Peyer's patch (tissue), 4 donors: ENCODE results near the gene NNT. TPM values are rescaled to one million over a fixed set of nuclear protein-coding genes. Genes with fewer than 3 reads are reported as not detected.

Experiments
- DNase-seq, 3 donors: peaks; one replicate each; pipeline ENCODE4 v3.0.0-alpha.2; 2017 to 2019
- H3K27ac ChIP-seq, 4 donors: fragments of 200-600 bp; sonication (generic); one replicate each; pipeline ENCODE4 v1.5.1; 2016 to 2019
- H3K27me3 ChIP-seq, 2 donors: fragments of 200-600 bp; sonication (generic); one replicate each; pipeline ENCODE4 v1.5.1; 2019
- H3K36me3 ChIP-seq, 3 donors: fragments of 200-600 bp; sonication (generic); one replicate each; pipeline ENCODE4 v1.5.1; 2016 to 2019
- H3K4me1 ChIP-seq, 4 donors: fragments of 200-600 bp; sonication (generic); one replicate each; pipeline ENCODE4 v1.5.1; 2016 to 2019
- H3K4me3 ChIP-seq, 4 donors: fragments of 200-600 bp; sonication (generic); 1 replicate in 3 of 4; 2 replicates in 1 of 4; pipeline ENCODE4 v1.5.1; 2016 to 2019; ENCODE audit warnings: mild to moderate bottlenecking in 1 of 4
- H3K9me3 ChIP-seq, 4 donors: fragments of 200-600 bp; sonication (generic); one replicate each; pipeline ENCODE4 v1.5.1; 2016 to 2019; ENCODE audit warnings: mild to moderate bottlenecking in 1 of 4
- CTCF ChIP-seq, 6 experiments: fragments of 450-650 bp in 4 of 6; fragments of 200-600 bp in 2 of 6; sonication (generic) in 1 of 6; IDR thresholded peaks; one replicate each; pipeline ENCODE4 v1.5.1; 2017 to 2019; ENCODE audit warnings: antibody characterized with exemption in 6 of 6, mild to moderate bottlenecking in 3 of 6, moderate library complexity in 1 of 6
- POLR2A ChIP-seq, 2 donors: fragments of 450-650 bp; IDR thresholded peaks; one replicate each; pipeline ENCODE4 v1.5.1; 2017; ENCODE audit warnings: antibody characterized with exemption in 2 of 2, mild to moderate bottlenecking in 2 of 2, moderate library complexity in 2 of 2
- total RNA-seq, 4 donors: library from RNA; depleted of rRNA; stranded (reverse); fragments of >200 nt; gene quantifications; one replicate each; pipeline ENCODE4 v1.1.0, GENCODE V29; 2016

NNT gene
- total RNA-seq, 4 donors from 2014 or later: 30.5 to 59.7 (median 44.5) TPM

- Histone ChIP-seq H3K4me3 (no peak overlapping the region), H3K36me3 (peaks cover 0 to 22% (median 0%) of the 10 kb centered on the region in 3 donors), H3K27ac (no peak overlapping the region), H3K4me1 (no peaks in the 10 kb centered on the region), H3K9me3 (no peaks in the 10 kb centered on the region), H3K27me3 (no peaks in the 10 kb centered on the region)
- DNase-seq: no peak
- TF ChIP-seq CTCF (IDR thresholded peaks at IDR 0.05): no peak
- TF ChIP-seq POLR2A (IDR thresholded peaks at IDR 0.05): no peak
These were observed 71.6 kb downstream of the NNT start for GRCh38 chr5:43674536-43674935.

DNA sequence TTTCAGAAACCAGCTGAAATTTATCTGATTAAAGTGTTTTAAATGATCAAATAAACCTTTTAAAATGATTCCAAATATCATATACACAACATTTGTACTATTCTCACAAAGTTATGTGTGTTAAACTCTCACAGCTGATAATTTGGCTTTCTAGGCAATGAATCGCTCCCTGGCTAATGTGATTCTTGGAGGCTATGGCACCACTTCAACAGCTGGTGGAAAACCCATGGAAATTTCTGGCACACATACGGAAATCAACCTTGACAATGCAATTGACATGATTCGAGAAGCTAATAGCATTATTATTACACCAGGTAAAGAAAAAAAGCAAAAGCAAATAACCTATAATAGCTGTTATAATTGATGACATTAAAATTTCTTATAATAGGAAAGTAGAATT lies 72.4 kb downstream of the NNT start:
- peaks cover 0 to 22% (median 0%) of the 10 kb centered on the region in 3 donors for H3K36me3 ChIP-seq
- no peaks in the 10 kb centered on the region for H3K9me3 ChIP-seq
- TF ChIP-seq CTCF (IDR thresholded peaks at IDR 0.05) (no peak), POLR2A (IDR thresholded peaks at IDR 0.05) (no peak)
- no peak for DNase-seq
- H3K4me3 ChIP-seq: no peak overlapping the region
- no peak overlapping the region for H3K27ac ChIP-seq
- no peaks in the 10 kb centered on the region for H3K27me3 ChIP-seq
- no peaks in the 10 kb centered on the region for H3K4me1 ChIP-seq

DNA sequence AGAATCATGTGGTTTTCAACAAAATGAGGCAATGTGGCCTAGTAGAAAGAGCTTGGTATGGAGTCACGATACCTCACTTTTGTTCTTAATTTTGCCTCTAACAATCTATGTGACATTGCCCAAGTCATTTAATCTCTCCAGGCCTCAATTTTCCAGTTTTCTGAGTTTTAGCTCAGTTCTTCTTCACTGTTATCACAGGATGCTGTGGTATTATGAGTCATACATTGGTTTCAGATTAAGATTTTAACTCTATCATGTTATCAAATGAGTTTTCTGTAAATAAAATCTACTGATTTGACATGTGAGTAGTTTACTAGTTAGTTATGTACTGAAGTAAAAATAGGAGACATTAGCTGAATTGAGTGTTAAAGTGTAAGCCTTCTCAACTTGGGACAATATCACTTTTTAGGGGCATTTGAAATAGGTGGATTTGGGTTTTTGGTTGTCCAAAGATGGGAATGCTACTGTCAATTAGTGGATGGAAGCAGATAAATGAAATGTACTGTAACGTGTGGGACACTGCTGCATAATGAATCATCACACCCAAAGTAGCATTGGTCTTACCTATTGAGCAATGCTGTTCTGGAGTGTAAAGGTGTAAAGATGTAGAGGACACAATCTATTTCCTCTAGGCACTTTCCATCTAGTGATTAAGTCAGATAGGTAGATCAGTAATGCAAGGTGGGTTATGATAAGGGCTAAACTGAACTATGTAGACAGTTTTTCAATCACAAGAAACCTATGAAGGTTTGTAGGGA lies 73.3 kb downstream of the NNT start:
- H3K4me3 ChIP-seq: no peak overlapping the region
- H3K9me3 ChIP-seq: no peaks in the 10 kb centered on the region
- no peak for DNase-seq
- no peaks in the 10 kb centered on the region for H3K27me3 ChIP-seq
- TF ChIP-seq POLR2A (IDR thresholded peaks at IDR 0.05): no peak
- TF ChIP-seq CTCF (IDR thresholded peaks at IDR 0.05): no peak
- no peaks in the 10 kb centered on the region for H3K4me1 ChIP-seq
- H3K36me3 ChIP-seq: peaks cover 0 to 22% (median 0%) of the 10 kb centered on the region in 3 donors
- no peak overlapping the region for H3K27ac ChIP-seq

DNA sequence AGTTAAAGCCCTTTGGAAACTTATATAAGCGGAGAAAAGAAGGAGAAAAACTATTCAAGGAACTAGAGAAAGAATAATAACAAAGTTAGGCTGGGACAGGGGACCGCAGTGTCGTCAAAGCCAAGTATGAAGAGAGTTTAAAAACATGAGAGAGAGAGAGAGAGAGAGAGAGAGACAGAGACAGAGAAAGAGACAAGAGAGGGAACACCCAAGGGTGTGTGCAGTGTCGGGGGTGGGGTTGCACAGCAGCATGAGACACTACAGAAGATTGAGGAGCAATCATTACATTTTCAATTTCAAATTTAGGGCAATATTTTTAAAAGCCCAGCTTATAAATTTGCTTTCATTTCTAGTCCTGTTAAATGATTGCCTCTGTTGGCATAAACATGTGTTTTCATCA lies 74.3 kb downstream of the NNT start:
- no peaks in the 10 kb centered on the region for H3K9me3 ChIP-seq
- no peak overlapping the region for H3K4me3 ChIP-seq
- no peak overlapping the region for H3K27ac ChIP-seq
- TF ChIP-seq POLR2A (IDR thresholded peaks at IDR 0.05) (no peak), CTCF (IDR thresholded peaks at IDR 0.05) (no peak)
- no peaks in the 10 kb centered on the region for H3K4me1 ChIP-seq
- no peaks in the 10 kb centered on the region for H3K27me3 ChIP-seq
- peaks cover 0 to 22% (median 0%) of the 10 kb centered on the region in 3 donors for H3K36me3 ChIP-seq
- no peak for DNase-seq

DNA sequence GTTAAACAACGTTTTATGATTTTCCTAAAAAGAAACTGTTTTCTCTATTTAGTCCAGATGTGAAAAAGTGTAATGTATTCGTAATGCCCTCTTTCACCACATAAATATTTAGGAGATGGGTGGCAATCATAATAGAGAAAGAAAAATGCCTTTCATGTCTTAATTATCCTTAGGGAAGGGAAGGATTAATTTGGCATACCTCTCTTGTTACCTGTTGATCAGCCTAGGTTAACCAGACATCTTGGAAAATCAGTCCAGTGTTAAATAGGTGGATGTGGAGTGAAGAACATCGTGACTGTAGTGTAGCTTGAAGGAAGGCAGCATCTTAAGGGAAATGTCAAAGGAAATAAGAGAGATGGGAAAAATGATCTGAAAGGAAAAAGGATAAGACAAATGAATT lies 76.2 kb downstream of the NNT start:
- H3K36me3 ChIP-seq: peaks cover 0 to 28% (median 0%) of the 10 kb centered on the region in 3 donors

More for the DNA sequence above, 76.2 kb downstream of the NNT start:
- Histone ChIP-seq H3K4me1 (no peaks in the 10 kb centered on the region), H3K27ac (no peak overlapping the region), H3K27me3 (no peaks in the 10 kb centered on the region), H3K9me3 (no peaks in the 10 kb centered on the region), H3K4me3 (no peak overlapping the region)
- no peak for DNase-seq
- TF ChIP-seq POLR2A (IDR thresholded peaks at IDR 0.05) (no peak), CTCF (IDR thresholded peaks at IDR 0.05) (no peak)
